DMS153 treated with DMSO at 0.1 percent for 48 hours (cell line): ENCODE results near the gene SLC4A9.
"Not testable (repeated sequence)": the region's sequence is repeated elsewhere in the genome, so short reads cannot be mapped to it uniquely, and the experiment has no call there.

Source experiments
- DNase-seq: peaks from one replicate; lab custom pipeline; 2025; ENCODE audit not compliant: unreplicated experiment; lab: John Stamatoyannopoulos, UW

Gene SLC4A9

GRCh38 chr5:140337880-140338279 is 22.1 kb upstream of the SLC4A9 start:
- no peak for DNase-seq

GRCh38 chr5:140338336-140338735 is 21.7 kb upstream of the SLC4A9 start:
- DNase-seq: no peak

DNA sequence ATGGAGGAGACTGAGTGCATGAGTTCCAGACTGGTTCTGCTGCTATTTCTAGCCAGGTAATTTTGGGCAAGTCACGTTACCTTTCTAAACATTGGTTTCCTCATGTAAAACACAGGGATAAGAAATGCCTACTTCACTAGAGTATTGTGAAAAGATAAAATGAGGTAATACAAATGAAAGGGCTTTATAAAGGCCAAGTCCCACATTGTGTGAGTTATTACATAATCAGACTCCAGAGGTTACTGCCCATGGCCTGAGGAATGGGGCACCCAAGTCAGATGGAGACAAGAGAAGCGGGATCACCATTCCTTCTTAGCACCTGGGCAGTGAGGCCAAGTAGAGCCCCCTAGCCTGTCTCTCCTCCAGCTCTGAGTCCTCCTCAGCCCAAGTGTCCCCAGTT is 21.1 kb upstream of the SLC4A9 start:
- DNase-seq: no peak

DNA sequence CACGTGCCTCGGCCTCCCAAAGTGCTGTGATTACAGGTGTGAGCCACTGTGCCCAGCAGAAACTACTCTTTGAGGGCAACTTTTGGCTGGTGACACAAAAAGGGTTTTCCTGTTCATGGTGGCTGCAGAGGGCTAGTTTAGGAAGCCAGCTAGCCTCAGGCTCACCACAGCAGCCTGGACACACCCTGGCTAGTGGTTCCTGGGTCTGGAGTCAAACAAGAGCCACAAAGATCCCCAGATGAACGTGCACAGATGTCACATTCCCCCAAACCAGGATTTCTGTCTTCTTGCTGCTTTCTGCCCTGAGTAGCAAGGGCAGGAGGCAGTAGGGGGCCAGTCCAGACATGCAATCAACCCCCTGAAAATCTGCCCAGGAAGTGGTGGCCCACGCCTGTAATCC is 20.4 kb upstream of the SLC4A9 start:
- no peak for DNase-seq

- DNase-seq: no peak
Measured at GRCh38 chr5:140340605-140341121, 19.3 kb upstream of the SLC4A9 start.

DNA sequence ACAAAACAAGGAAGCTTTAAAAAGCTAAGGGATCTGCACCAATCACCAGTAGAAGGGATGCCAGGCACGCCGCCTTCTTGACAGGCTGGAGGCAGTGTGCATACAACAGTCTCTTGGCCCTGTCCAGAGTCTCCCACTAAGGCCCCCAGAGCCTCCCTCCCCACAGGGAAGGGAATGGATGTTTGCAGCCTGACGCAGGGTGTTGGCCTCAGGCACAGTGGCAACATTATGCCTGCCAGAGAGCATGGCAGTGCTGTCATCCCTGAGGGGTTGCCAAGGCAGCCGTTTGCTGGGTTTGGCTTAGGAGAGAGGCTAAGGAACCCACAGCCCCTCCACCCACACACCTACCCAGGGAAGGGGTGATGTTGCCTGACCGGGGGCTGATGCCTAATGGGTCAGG is 18.4 kb upstream of the SLC4A9 start:
- DNase-seq: no peak

GRCh38 chr5:140342287-140342686 is 17.7 kb upstream of the SLC4A9 start:
- DNase-seq: no peak

DNA sequence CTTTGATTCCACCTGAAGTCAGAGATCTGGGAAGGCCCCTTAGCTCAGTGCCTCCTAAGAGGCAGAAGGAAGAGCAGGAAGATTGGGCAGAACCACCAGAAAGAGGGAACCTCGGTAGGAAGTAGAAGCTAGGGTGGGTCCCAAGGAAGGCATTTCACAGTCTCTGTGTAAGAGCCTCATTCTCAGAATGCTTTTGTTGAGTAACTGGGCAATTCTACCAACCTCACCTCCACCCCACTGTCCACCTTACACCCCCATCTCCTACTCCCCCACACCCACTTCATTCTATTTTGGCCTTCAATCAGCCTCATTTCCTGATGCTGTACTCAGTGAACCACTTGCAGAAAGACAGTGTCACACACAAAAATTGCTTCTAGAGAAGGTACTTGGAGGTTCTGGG is 17.1 kb upstream of the SLC4A9 start:
- DNase-seq: no peak

DNA sequence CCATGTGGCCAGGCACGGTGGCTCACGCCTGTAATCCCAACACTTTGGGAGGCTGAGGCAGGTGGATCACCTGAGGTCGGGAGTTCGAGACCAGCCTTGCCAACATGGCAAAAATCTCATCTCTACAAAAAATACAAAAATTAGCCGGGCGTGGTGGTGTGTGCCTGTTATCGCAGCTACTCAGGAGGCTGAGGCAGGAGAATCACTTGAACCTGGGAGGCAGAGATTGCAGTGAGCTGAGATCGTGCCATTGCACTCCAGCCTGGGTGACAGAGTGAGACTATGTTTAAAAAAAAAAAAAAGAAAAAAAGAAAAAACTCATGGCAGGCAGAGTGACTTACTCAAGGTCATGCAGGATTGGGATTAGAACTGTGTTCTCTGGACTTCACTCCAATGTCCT is 16.1 kb upstream of the SLC4A9 start:
- not testable (repeated sequence) for DNase-seq

DNA sequence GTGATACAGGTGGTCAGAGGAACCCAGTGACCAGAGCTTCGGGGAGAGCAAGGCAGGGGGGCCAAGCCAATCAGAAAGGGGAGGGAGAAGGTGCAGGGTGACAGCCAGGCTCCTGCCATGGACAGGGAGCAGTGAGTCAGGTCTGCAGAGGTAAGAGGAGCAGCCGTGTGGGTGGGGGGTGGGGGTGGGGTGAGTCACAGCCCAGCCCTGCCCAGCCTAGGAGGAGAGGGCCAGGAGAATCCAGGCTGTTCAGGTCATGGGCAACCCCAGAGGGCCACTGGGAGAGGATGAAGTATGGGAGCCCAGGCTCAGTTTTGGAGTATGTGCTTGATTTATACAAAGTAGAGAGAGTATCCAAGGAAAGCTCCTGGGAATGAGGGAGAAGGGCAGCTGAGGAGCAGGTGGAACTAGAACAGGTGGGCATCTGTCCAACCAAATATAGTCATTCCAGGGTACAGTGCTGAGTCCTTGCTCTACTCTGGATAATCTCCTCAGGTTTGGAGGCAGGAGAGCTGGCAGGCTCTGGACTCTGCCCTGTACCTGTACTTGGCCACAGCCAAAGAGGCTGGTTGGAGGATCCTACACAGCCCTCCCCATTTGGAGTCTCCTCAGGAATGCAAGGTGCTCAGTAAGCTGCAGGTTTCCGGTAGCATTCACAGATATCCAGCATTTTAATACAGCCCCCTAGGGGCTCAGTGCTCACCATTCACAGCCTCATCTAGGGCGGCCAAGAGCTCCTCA is 15.1 kb upstream of the SLC4A9 start:
- DNase-seq: no peak

DNA sequence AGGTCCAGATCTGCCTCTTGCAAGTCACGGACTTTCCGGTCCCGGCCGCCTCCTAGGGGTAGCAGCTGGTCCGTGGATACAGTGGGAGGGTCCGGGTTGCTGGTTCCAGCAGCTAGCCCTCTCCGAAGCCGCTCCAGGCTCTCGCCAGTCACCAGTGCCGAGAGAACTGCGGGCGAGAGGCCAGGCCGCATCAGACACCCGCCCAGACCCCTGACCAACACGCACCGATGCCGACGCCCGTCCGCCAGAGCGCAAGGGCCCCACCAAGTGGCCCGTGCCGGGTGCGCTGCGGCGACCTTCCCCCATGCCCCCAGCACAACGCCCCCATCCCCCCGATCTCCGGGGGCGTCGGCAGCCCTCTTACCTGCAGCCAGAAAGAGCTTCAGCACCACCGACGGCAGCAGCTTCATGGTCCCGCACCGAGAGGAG is 14.1 kb upstream of the SLC4A9 start:
- DNase-seq: no peak

GRCh38 chr5:140346348-140347221 is 13.4 kb upstream of the SLC4A9 start, which contains the start of gene HBEGF:
TSS of gene HBEGF (minus strand) at chr5:140346603. CDS start at chr5:140346328, 275 bp downstream.
- no peak for DNase-seq

- DNase-seq: no peak
Measured at GRCh38 chr5:140347360-140347759, 12.6 kb upstream of the SLC4A9 start.

GRCh38 chr5:140348104-140348503 is 11.9 kb upstream of the SLC4A9 start:
- DNase-seq: no peak

GRCh38 chr5:140349244-140349643 is 10.8 kb upstream of the SLC4A9 start:
- DNase-seq: no peak

- DNase-seq: peak; percentile 10
Measured at GRCh38 chr5:140351609-140352334, 8.2 kb upstream of the SLC4A9 start.

GRCh38 chr5:140355546-140355945 is 4.4 kb upstream of the SLC4A9 start:
- DNase-seq: no peak

- DNase-seq: no peak
Measured at GRCh38 chr5:140356853-140357725, 2.9 kb upstream of the SLC4A9 start.

DNA sequence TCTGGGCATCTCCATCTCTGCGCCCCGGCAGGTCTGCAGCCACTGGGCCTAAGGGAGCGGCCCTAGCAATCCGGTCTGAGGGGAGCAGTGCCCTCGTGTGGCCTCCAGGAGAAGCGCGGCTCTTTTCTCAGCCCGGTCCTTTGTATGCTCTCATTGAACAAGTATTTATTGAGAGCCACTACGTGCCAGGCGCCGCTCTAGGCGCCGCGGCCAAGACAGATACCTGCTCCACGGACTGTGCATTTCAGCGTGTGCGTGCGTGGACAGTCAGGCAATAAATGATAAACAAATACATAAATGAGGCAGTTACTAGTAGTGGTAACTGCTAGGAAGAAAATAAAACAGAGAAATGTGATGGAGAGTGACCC is 2.3 kb upstream of the SLC4A9 start:
- DNase-seq: peak; percentile 35

- no peak for DNase-seq
Measured at GRCh38 chr5:140358738-140359310, 1.2 kb upstream of the SLC4A9 start.
